OCI-LY3 (cell line): ENCODE data around the gene CTPS1.

ENCODE experiments used
- H2AFZ ChIP-seq: fragments of 200-600, 300-600 bp; shearing (Covaris generic); 2 replicates; pipeline ENCODE4 v1.6.0; 2014; ENCODE audit warnings: antibody characterized with exemption, low read depth, low read length
- H3K27ac ChIP-seq: fragments of 200-600, 300-600 bp; sonication (generic); 2 replicates; pipeline ENCODE4 v1.5.1; 2014; ENCODE audit warnings: mild to moderate bottlenecking, low read length, moderate library complexity, mixed read lengths
- H3K27me3 ChIP-seq: fragments of 200-600, 300-600 bp; sonication (generic); 2 replicates; pipeline ENCODE4 v1.6.1; 2014; ENCODE audit warnings: low read depth, low read length, mixed read lengths
- H3K36me3 ChIP-seq: fragments of 200-600, 300-600 bp; sonication (generic); replicated peaks from 2 replicates; pipeline ENCODE3; 2014; ENCODE audit warnings: low read depth, low read length, mixed read lengths
- H3K4me1 ChIP-seq: fragments of 300-600, 200-600 bp; sonication (generic); 2 replicates; pipeline ENCODE4 v1.6.1; 2014; ENCODE audit warnings: low read length, mixed read lengths
- H3K4me2 ChIP-seq: fragments of 200-600, 300-600 bp; sonication (generic); 2 replicates; pipeline ENCODE4 v1.6.1; 2014; ENCODE audit warnings: low read length, mixed read lengths
- H3K4me3 ChIP-seq: fragments of 300-600, 200-600 bp; sonication (generic); 2 replicates; pipeline ENCODE4 v1.5.1; 2014; ENCODE audit warnings: antibody characterized with exemption, mild to moderate bottlenecking, low read length, moderate library complexity
- H3K79me2 ChIP-seq: fragments of 300-600, 200-600 bp; shearing (Covaris generic); 2 replicates; pipeline ENCODE4 v1.6.1; 2014; ENCODE audit warnings: mild to moderate bottlenecking, low read length, mixed read lengths
- H3K9ac ChIP-seq: fragments of 300-600, 200-600 bp; shearing (Covaris generic); 2 replicates; pipeline ENCODE4 v1.6.0; 2014; ENCODE audit warnings: mild to moderate bottlenecking, low read length, moderate library complexity
- H3K9me3 ChIP-seq: fragments of 200-600, 300-600 bp; shearing (Covaris generic); 2 replicates; pipeline ENCODE4 v1.6.1; 2014; ENCODE audit warnings: low read length, mixed read lengths; ENCODE audit not compliant: insufficient read depth
- H4K20me1 ChIP-seq: fragments of 200-600, 300-600 bp; sonication (generic); 2 replicates; pipeline ENCODE4 v1.6.1; 2016; ENCODE audit warnings: low read length, mixed read lengths; ENCODE audit not compliant: insufficient read depth
- CTCF ChIP-seq: fragments of 200-600, 300-600 bp; sonication (generic); IDR thresholded peaks from 2 replicates; pipeline ENCODE4 v1.5.1; 2014; ENCODE audit warnings: antibody characterized with exemption, low read length, low read depth
- EZH2phosphoT487 ChIP-seq: fragments of 200-600 bp; shearing (Covaris generic); IDR thresholded peaks from 2 replicates; pipeline ENCODE4 v1.6.1; 2018; ENCODE audit warnings: antibody characterized with exemption, mixed run types, low read depth

CTPS1 gene

DNA sequence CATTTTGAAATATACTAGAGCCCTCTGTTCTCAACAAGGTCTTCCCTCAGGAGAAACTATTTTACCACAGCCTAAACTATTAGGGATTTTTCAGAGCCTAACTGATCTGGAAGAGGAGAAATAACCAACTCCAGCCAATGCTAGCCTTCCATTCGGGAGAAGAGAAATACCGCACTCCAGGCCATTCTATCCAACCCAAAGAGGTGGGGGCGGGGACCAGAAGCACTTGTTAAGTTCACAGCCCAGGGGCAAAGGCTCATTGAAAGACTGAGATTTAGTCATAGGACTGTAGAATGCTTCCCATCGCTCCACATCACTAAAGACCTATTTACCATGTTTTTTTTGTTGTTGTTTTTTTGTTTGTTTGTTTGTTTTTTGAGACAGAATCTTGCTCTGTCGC lies 77.4 kb downstream of the CTPS1 start:
- H3K4me3 ChIP-seq = no peak overlapping the region
- no peak overlapping the region for H3K27ac ChIP-seq
- no peaks in the 10 kb centered on the region for H3K79me2 ChIP-seq
- no peak overlapping the region for H2AFZ ChIP-seq
- H3K9ac ChIP-seq = no peak overlapping the region
- TF ChIP-seq CTCF = no peak
- TF ChIP-seq EZH2phosphoT487 = no peak
- H4K20me1 ChIP-seq = no peaks in the 10 kb centered on the region
- H3K9me3 ChIP-seq = no peaks in the 10 kb centered on the region
- H3K4me1 ChIP-seq = peaks cover 7% of the 10 kb centered on the region
- peaks cover 3% of the 10 kb centered on the region for H3K36me3 ChIP-seq
- no peak overlapping the region for H3K4me2 ChIP-seq
- H3K27me3 ChIP-seq = no peaks in the 10 kb centered on the region
